ENCODE data around the gene GSTM3. TPM values are rescaled to one million over a fixed set of nuclear protein-coding genes. Genes with fewer than 3 reads are reported as not detected.
"Not testable (repeated sequence)": the region's sequence is repeated elsewhere in the genome, so short reads cannot be mapped to it uniquely, and the experiment has no call there.

The GSTM3 gene
- total RNA-seq, 1 experiment from 2014 or later, result not detected

GRCh38 chr1:109771712-109772657, 31.1 kb upstream of the GSTM3 start:
- Histone ChIP-seq H3K9ac (ENCODE audit: low read length) (no peak overlapping the region), H3K27ac (ENCODE audit: low read length) (no peak overlapping the region), H3K27me3 (ENCODE audit: low read length) (no peaks in the 10 kb centered on the region), H3K4me1 (ENCODE audit: low read length) (no peaks in the 10 kb centered on the region), H3K4me2 (ENCODE audit: low read depth, low read length, poor library complexity, severe bottlenecking) (no peak overlapping the region), H3K4me3 (ENCODE audit: low read length) (no peak overlapping the region), H3K9me2 (replicated peaks; ENCODE audit: insufficient read depth, low read length) (no peaks in the 10 kb centered on the region), H4K20me1 (ENCODE audit: insufficient read depth, low read depth, low read length) (no peaks in the 10 kb centered on the region), H3K9me3 (ENCODE audit: low read length) (no peaks in the 10 kb centered on the region), H3K79me2 (ENCODE audit: low read length) (no peaks in the 10 kb centered on the region), H3K36me3 (ENCODE audit: insufficient read depth, low read length) (no peaks in the 10 kb centered on the region), H2AFZ (ENCODE audit: low read length) (no peak overlapping the region)
- DNase-seq, result no peak

GRCh38 chr1:109770331-109771095, 29.7 kb upstream of the GSTM3 start:
- Histone ChIP-seq H3K9ac (ENCODE audit: low read length) (no peak overlapping the region), H3K4me2 (ENCODE audit: low read depth, low read length, poor library complexity, severe bottlenecking) (no peak overlapping the region), H2AFZ (ENCODE audit: low read length) (no peak overlapping the region), H4K20me1 (ENCODE audit: insufficient read depth, low read depth, low read length) (no peaks in the 10 kb centered on the region), H3K9me3 (ENCODE audit: low read length) (no peaks in the 10 kb centered on the region), H3K9me2 (replicated peaks; ENCODE audit: insufficient read depth, low read length) (no peaks in the 10 kb centered on the region), H3K4me3 (ENCODE audit: low read length) (no peak overlapping the region), H3K4me1 (ENCODE audit: low read length) (no peaks in the 10 kb centered on the region), H3K27me3 (ENCODE audit: low read length) (no peaks in the 10 kb centered on the region), H3K36me3 (ENCODE audit: insufficient read depth, low read length) (no peaks in the 10 kb centered on the region), H3K79me2 (ENCODE audit: low read length) (no peaks in the 10 kb centered on the region), H3K27ac (ENCODE audit: low read length) (no peak overlapping the region)
- DNase-seq, result no peak

- Histone ChIP-seq H2AFZ (ENCODE audit: low read length) (no peak overlapping the region), H3K4me3 (ENCODE audit: low read length) (no peak overlapping the region), H3K27me3 (ENCODE audit: low read length) (no peaks in the 10 kb centered on the region), H3K4me2 (ENCODE audit: low read depth, low read length, poor library complexity, severe bottlenecking) (no peak overlapping the region), H3K4me1 (ENCODE audit: low read length) (no peaks in the 10 kb centered on the region), H4K20me1 (ENCODE audit: insufficient read depth, low read depth, low read length) (no peaks in the 10 kb centered on the region), H3K9ac (ENCODE audit: low read length) (no peak overlapping the region), H3K9me2 (replicated peaks; ENCODE audit: insufficient read depth, low read length) (no peaks in the 10 kb centered on the region), H3K9me3 (ENCODE audit: low read length) (no peaks in the 10 kb centered on the region), H3K36me3 (ENCODE audit: insufficient read depth, low read length) (no peaks in the 10 kb centered on the region), H3K79me2 (ENCODE audit: low read length) (no peaks in the 10 kb centered on the region), H3K27ac (ENCODE audit: low read length) (no peak overlapping the region)
- DNase-seq, result no peak
Measured at GRCh38 chr1:109769330-109770078, 28.7 kb upstream of the GSTM3 start.

- Histone ChIP-seq H3K9me2 (replicated peaks; ENCODE audit: insufficient read depth, low read length) (no peaks in the 10 kb centered on the region), H3K36me3 (ENCODE audit: insufficient read depth, low read length) (no peaks in the 10 kb centered on the region), H3K27me3 (ENCODE audit: low read length) (no peaks in the 10 kb centered on the region), H3K4me1 (ENCODE audit: low read length) (no peaks in the 10 kb centered on the region), H3K27ac (ENCODE audit: low read length) (no peak overlapping the region), H2AFZ (ENCODE audit: low read length) (no peak overlapping the region), H4K20me1 (ENCODE audit: insufficient read depth, low read depth, low read length) (no peaks in the 10 kb centered on the region), H3K79me2 (ENCODE audit: low read length) (no peaks in the 10 kb centered on the region), H3K4me2 (ENCODE audit: low read depth, low read length, poor library complexity, severe bottlenecking) (no peak overlapping the region), H3K4me3 (ENCODE audit: low read length) (no peak overlapping the region), H3K9me3 (ENCODE audit: low read length) (no peaks in the 10 kb centered on the region), H3K9ac (ENCODE audit: low read length) (no peak overlapping the region)
- DNase-seq, result no peak
Measured at GRCh38 chr1:109768820-109769219, 28.0 kb upstream of the GSTM3 start.

GRCh38 chr1:109768335-109768650, 27.5 kb upstream of the GSTM3 start:
- no peaks in the 10 kb centered on the region for H3K36me3 ChIP-seq (ENCODE audit: insufficient read depth, low read length)
- no peaks in the 10 kb centered on the region for H3K79me2 ChIP-seq (ENCODE audit: low read length)
- no peak overlapping the region for H3K27ac ChIP-seq (ENCODE audit: low read length)
- no peak for DNase-seq
- H3K9ac ChIP-seq (ENCODE audit: low read length), result no peak overlapping the region
- H3K9me3 ChIP-seq (ENCODE audit: low read length), result no peaks in the 10 kb centered on the region
- no peaks in the 10 kb centered on the region for H3K4me1 ChIP-seq (ENCODE audit: low read length)
- H3K9me2 ChIP-seq (replicated peaks; ENCODE audit: insufficient read depth, low read length), result no peaks in the 10 kb centered on the region
- H2AFZ ChIP-seq (ENCODE audit: low read length), result no peak overlapping the region
- H4K20me1 ChIP-seq (ENCODE audit: insufficient read depth, low read depth, low read length), result no peaks in the 10 kb centered on the region
- no peaks in the 10 kb centered on the region for H3K27me3 ChIP-seq (ENCODE audit: low read length)
- H3K4me3 ChIP-seq (ENCODE audit: low read length), result no peak overlapping the region
- no peak overlapping the region for H3K4me2 ChIP-seq (ENCODE audit: low read depth, low read length, poor library complexity, severe bottlenecking)

DNA sequence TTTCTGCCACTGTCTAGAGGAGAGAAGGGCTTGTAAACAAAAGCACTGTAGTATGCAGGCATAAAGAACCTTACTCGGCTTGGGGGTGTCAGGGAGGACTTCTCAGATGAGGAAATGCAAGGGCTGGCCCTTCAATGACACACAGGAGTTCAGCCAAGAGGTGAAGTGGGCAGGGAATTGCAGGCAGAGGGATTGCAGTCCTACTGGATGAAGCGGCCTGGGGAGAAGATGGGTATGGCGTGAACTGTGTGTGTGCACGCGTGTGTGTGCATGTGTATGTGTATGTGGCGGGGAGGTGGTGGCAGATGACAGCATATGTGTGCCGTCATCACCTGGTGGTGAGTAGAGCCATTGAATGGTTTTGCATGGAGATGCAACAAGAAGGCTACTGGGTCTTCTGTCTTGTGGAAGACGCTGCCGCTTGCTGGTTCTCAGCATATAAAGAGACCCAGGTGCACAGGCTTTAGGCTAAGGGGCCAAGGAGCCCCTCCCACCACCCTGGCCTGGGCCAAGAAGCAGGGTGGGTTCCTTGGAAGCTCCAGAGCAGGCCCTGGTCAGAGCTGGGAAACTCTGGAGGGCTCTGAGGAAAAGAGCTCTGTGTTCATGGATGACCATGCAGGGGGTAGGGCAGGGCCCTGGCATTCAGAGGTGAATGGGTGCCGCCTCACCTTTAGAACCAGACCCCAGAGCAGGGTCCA, 26.9 kb upstream of the GSTM3 start:
- no peaks in the 10 kb centered on the region for H3K9me3 ChIP-seq (ENCODE audit: low read length)
- H3K4me3 ChIP-seq (ENCODE audit: low read length), result no peak overlapping the region
- no peaks in the 10 kb centered on the region for H3K4me1 ChIP-seq (ENCODE audit: low read length)
- no peak overlapping the region for H3K4me2 ChIP-seq (ENCODE audit: low read depth, low read length, poor library complexity, severe bottlenecking)
- no peak for DNase-seq
- H3K9me2 ChIP-seq (replicated peaks; ENCODE audit: insufficient read depth, low read length), result no peaks in the 10 kb centered on the region
- no peaks in the 10 kb centered on the region for H3K36me3 ChIP-seq (ENCODE audit: insufficient read depth, low read length)
- no peak overlapping the region for H3K9ac ChIP-seq (ENCODE audit: low read length)
- H2AFZ ChIP-seq (ENCODE audit: low read length), result no peak overlapping the region
- no peaks in the 10 kb centered on the region for H3K79me2 ChIP-seq (ENCODE audit: low read length)
- H3K27ac ChIP-seq (ENCODE audit: low read length), result no peak overlapping the region
- no peaks in the 10 kb centered on the region for H4K20me1 ChIP-seq (ENCODE audit: insufficient read depth, low read depth, low read length)
- no peaks in the 10 kb centered on the region for H3K27me3 ChIP-seq (ENCODE audit: low read length)

- H3K36me3 ChIP-seq (ENCODE audit: insufficient read depth, low read length); H3K9me3 ChIP-seq (ENCODE audit: low read length); H3K4me2 ChIP-seq (ENCODE audit: low read depth, low read length, poor library complexity, severe bottlenecking); H3K27ac ChIP-seq (ENCODE audit: low read length); H3K4me3 ChIP-seq (ENCODE audit: low read length); H3K4me1 ChIP-seq (ENCODE audit: low read length); H2AFZ ChIP-seq (ENCODE audit: low read length); H3K79me2 ChIP-seq (ENCODE audit: low read length); DNase-seq; H3K9me2 ChIP-seq (replicated peaks; ENCODE audit: insufficient read depth, low read length); H3K27me3 ChIP-seq (ENCODE audit: low read length); H4K20me1 ChIP-seq (ENCODE audit: insufficient read depth, low read depth, low read length); H3K9ac ChIP-seq (ENCODE audit: low read length): not testable (repeated sequence)
Measured at GRCh38 chr1:109766991-109767636, 26.3 kb upstream of the GSTM3 start.
